ENCODE measurements around the gene CCDC47.
A peak's percentile ranks its signal among the peaks of the same experiment; 100 is the strongest.

CCDC47 gene

DNA sequence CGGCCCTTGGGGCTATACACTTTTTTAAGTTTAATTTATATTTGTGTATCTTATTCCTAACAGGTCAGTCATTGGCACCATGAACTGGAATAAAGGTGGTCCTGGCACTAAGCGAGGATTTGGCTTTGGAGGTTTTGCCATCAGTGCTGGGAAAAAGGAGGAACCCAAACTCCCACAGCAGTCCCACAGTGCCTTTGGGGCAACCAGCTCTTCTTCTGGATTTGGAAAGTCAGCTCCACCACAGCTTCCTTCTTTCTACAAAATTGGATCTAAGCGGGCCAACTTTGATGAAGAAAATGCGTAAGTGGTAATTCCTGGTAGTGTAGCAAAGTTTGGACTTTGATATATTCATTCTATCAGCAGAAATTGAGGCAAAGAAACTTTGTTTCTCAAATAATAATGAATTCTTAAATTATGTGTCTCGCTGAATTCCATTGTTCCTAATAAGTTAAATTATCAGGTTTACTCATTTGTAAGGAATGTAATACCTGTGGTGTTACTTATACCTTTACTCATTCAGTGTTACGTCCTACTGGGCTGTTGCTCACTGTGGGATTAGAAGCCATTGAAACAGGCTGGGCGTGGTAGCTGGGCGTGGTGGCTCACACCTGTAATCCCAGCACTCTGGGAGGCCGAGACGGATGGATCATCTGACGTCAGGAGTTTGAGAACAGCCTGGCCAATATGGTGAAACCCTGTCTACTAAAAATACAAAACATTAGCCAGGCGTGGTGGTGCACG lies 13.7 kb upstream of the CCDC47 start:
- no peak for TF ChIP-seq CTCF (conservative IDR thresholded peaks at IDR 0.05; ENCODE audit: low read depth)
- POLR2A ChIA-PET (ENCODE audit: low non-redundant PET): no interaction called here
- H3K27ac ChIP-seq: peak overlapping the region; percentile 53
- peak; percentile 89 for DNase-seq (ENCODE audit: low spot score)
- CTCF ChIA-PET: interaction anchor here (0.8 kb wide), 1 partner anchor 19 kb away, joined by 3 read pairs; no protein-coding TSS in a partner anchor

DNA sequence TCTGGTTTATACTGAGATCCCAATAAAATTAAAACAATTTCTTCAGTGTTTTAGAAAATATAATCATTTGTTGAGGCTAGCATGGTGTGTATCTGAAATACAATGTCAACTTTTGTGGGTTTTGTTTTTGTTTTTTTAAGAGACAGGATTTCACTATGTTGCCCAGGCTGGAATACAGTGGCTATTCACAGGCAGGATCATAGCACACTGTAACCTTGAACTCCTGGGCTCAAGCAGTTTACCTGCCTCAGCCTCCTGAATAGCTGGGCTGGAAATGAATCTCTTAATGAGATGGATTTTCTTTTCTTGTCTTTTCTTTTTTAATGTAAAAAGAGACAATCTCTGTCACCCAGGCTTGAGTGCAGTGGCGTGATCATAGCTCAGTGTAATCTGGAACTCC lies 12.7 kb upstream of the CCDC47 start:
- no peak for DNase-seq (ENCODE audit: low spot score)
- H3K27ac ChIP-seq: no peak overlapping the region
- ChIA-PET POLR2A (ENCODE audit: low non-redundant PET) (no interaction called here), CTCF (no interaction called here)
- no peak for TF ChIP-seq CTCF (conservative IDR thresholded peaks at IDR 0.05; ENCODE audit: low read depth)

GRCh38 chr17:63785556-63785955 lies 12.2 kb upstream of the CCDC47 start:
- H3K27ac ChIP-seq: peak overlapping the region; percentile 49
- DNase-seq (ENCODE audit: low spot score): peak; percentile 45
- POLR2A ChIA-PET (ENCODE audit: low non-redundant PET): no interaction called here
- no peak for TF ChIP-seq CTCF (conservative IDR thresholded peaks at IDR 0.05; ENCODE audit: low read depth)
- CTCF ChIA-PET: no interaction called here

GRCh38 chr17:63783522-63783921 lies 10.1 kb upstream of the CCDC47 start:
- no peak for DNase-seq (ENCODE audit: low spot score)
- CTCF ChIA-PET: no interaction called here
- H3K27ac ChIP-seq: no peak overlapping the region
- TF ChIP-seq CTCF (conservative IDR thresholded peaks at IDR 0.05; ENCODE audit: low read depth): no peak
- POLR2A ChIA-PET (ENCODE audit: low non-redundant PET): no interaction called here

GRCh38 chr17:63780928-63781327 lies 7.5 kb upstream of the CCDC47 start:
- no peak for DNase-seq (ENCODE audit: low spot score)
- no peak for TF ChIP-seq CTCF (conservative IDR thresholded peaks at IDR 0.05; ENCODE audit: low read depth)
- ChIA-PET POLR2A (ENCODE audit: low non-redundant PET) (no interaction called here), CTCF (no interaction called here)
- H3K27ac ChIP-seq: peak overlapping the region; percentile 28; the same call in 1 of the 2 replicates

GRCh38 chr17:63780507-63780906 lies 7.1 kb upstream of the CCDC47 start:
- ChIA-PET CTCF (no interaction called here), POLR2A (ENCODE audit: low non-redundant PET) (no interaction called here)
- TF ChIP-seq CTCF (conservative IDR thresholded peaks at IDR 0.05; ENCODE audit: low read depth): no peak
- no peak overlapping the region for H3K27ac ChIP-seq
- peak; percentile 66 for DNase-seq (ENCODE audit: low spot score)

Data from RWPE1 (cell line).